GM23338 (cell line): Measurements from ENCODE around the gene TNNT3. TPM values are rescaled to one million over a fixed set of nuclear protein-coding genes. Genes with fewer than 3 reads are reported as not detected.

ENCODE experiments used
- ATAC-seq: fragments of 200-7000 bp; cut with Tn5 transposase; 3 replicates; pipeline ENCODE4 v1.9.1; 2020
- DNase-seq: peaks from one replicate; pipeline ENCODE4 v3.0.0-alpha.2; 2015; ENCODE audit warnings: low spot score
- H2AFZ ChIP-seq: fragments of 200-600 bp; sonication (generic); 2 replicates; pipeline ENCODE4 v1.8.0; 2016; ENCODE audit warnings: antibody characterized with exemption, mild to moderate bottlenecking, moderate library complexity
- H3F3A ChIP-seq: fragments of 200-600 bp; sonication (generic); replicated peaks from 2 replicates; pipeline ENCODE4 v1.8.0; 2017; ENCODE audit warnings: antibody characterized with exemption, mixed run types, low read depth
- H3K27ac ChIP-seq: fragments of 200-600 bp; sonication (generic); 2 replicates; pipeline ENCODE4 v1.6.1; 2016; ENCODE audit warnings: low read depth
- H3K27me3 ChIP-seq: fragments of 200-600 bp; sonication (generic); 2 replicates; pipeline ENCODE4 v1.8.0; 2016; ENCODE audit warnings: mild to moderate bottlenecking, mixed run types, moderate library complexity; ENCODE audit not compliant: insufficient read depth
- H3K36me3 ChIP-seq: fragments of 200-600 bp; sonication (generic); 2 replicates; pipeline ENCODE4 v1.8.0; 2016; ENCODE audit warnings: mild to moderate bottlenecking; ENCODE audit not compliant: insufficient read depth
- H3K4me1 ChIP-seq: fragments of 200-600 bp; sonication (generic); 2 replicates; pipeline ENCODE4 v1.8.0; 2016; ENCODE audit warnings: mild to moderate bottlenecking, moderate library complexity; ENCODE audit not compliant: insufficient read depth
- H3K4me2 ChIP-seq: fragments of 200-600 bp; sonication (generic); 2 replicates; pipeline ENCODE4 v1.7.1; 2017; ENCODE audit warnings: mixed run types
- H3K4me3 ChIP-seq: fragments of 200-600 bp; sonication (generic); 2 replicates; pipeline ENCODE4 v1.6.1; 2016; ENCODE audit warnings: mixed run types
- H3K79me2 ChIP-seq: fragments of 200-600 bp; sonication (generic); replicated peaks from 2 replicates; pipeline ENCODE4 v1.8.0; 2017; ENCODE audit warnings: mild to moderate bottlenecking; ENCODE audit not compliant: insufficient read depth
- H3K9me2 ChIP-seq: fragments of 200-600 bp; sonication (generic); 2 replicates; pipeline ENCODE4 v1.8.0; 2017; ENCODE audit not compliant: insufficient read depth
- H4K20me1 ChIP-seq: fragments of 200-600 bp; sonication (generic); replicated peaks from 2 replicates; pipeline ENCODE4 v1.8.0; 2017; ENCODE audit warnings: mild to moderate bottlenecking; ENCODE audit not compliant: insufficient read depth
- H3K27ac Mint-ChIP-seq: 2 replicates; pipeline ENCODE4 v1.8.0; 2020; ENCODE audit warnings: inconsistent platforms, mild to moderate bottlenecking, moderate library complexity, mixed read lengths
- H3K27me3 Mint-ChIP-seq: 3 replicates; pipeline ENCODE4 v1.8.0; 2022; ENCODE audit warnings: low read depth, mild to moderate bottlenecking, moderate library complexity, mixed read lengths, inconsistent platforms; ENCODE audit not compliant: insufficient read depth, poor library complexity
- H3K36me3 Mint-ChIP-seq: 3 replicates; pipeline ENCODE4 v1.8.0; 2021; ENCODE audit warnings: low read depth, mild to moderate bottlenecking, inconsistent platforms, moderate library complexity, mixed read lengths
- H3K4me1 Mint-ChIP-seq: 3 replicates; pipeline ENCODE4 v1.8.0; 2020; ENCODE audit warnings: mild to moderate bottlenecking, inconsistent platforms, mixed read lengths
- H3K4me3 Mint-ChIP-seq: 3 replicates; pipeline ENCODE4 v1.8.0; 2021; ENCODE audit warnings: moderate library complexity, mild to moderate bottlenecking, inconsistent platforms, mixed read lengths
- H3K9me3 Mint-ChIP-seq: 3 replicates; pipeline ENCODE4 v1.8.0; 2020; ENCODE audit warnings: moderate library complexity, mild to moderate bottlenecking, inconsistent platforms, mixed read lengths
- CREB1 ChIP-seq: fragments of 250-450 bp; sonication (Bioruptor Pico); IDR thresholded peaks from 2 replicates; pipeline ENCODE4 v1.5.0; 2020; ENCODE audit warnings: low read depth, mild to moderate bottlenecking, moderate library complexity
- EZH2 ChIP-seq: fragments of 200-600 bp; sonication (generic); IDR thresholded peaks from one replicate; pipeline ENCODE4 v1.8.0; 2017; ENCODE audit warnings: antibody characterized with exemption, mild to moderate bottlenecking, low read depth; ENCODE audit not compliant: unreplicated experiment
- NANOG ChIP-seq: IDR thresholded peaks from 2 replicates; pipeline ENCODE4 v1.6.1; 2016; ENCODE audit warnings: antibody characterized with exemption, borderline replicate concordance
- POLR2AphosphoS5 ChIP-seq: IDR thresholded peaks from 2 replicates; pipeline ENCODE4 v1.6.1; 2016; ENCODE audit warnings: antibody characterized with exemption, low read depth
- ZNF114 ChIP-seq: fragments of 250-450 bp; sonication (Bioruptor Pico); IDR thresholded peaks from 2 replicates; pipeline ENCODE4 v1.5.0; 2020; ENCODE audit warnings: mild to moderate bottlenecking, moderate library complexity
- polyA plus RNA-seq: library from polyadenylated mRNA; unstranded; fragments of >200 nt; fragmentation: Nextera tagmentation; extraction: Ambion mirVana; gene quantifications from 2 replicates; pipeline ENCODE4 v1.2.1, GENCODE V29; 2016
- total RNA-seq: library from RNA; depleted of rRNA; stranded (reverse); fragments of >200 nt; shearing (Covaris generic); gene quantifications from 2 replicates; pipeline ENCODE4 v1.2.3, GENCODE V29; 2014
- TF ChIP-seq, protein P1 (sequence below): IDR thresholded peaks from one replicate; pipeline ENCODE4 v1.6.1; 2018; ENCODE audit warnings: antibody characterized with exemption; ENCODE audit not compliant: unreplicated experiment
- TF ChIP-seq, protein P2 (sequence below): IDR thresholded peaks from 2 replicates; pipeline ENCODE4 v1.6.1; 2016; ENCODE audit warnings: antibody characterized with exemption
- TF ChIP-seq, protein P3 (sequence below), 2 experiments: fragments of 200-600 bp in 1 of 2; sonication (generic) in 1 of 2; conservative IDR thresholded peaks; 2 replicates each; pipeline versions ENCODE4 v1.5.1 to v1.6.1; 2016 to 2017; ENCODE audit warnings: antibody characterized with exemption in 2 of 2, low read depth in 2 of 2, mild to moderate bottlenecking in 2 of 2, moderate library complexity in 1 of 2
- TF ChIP-seq, protein P4 (sequence below): fragments of 250-450 bp; sonication (Bioruptor Pico); IDR thresholded peaks from 2 replicates; pipeline ENCODE4 v1.5.0; 2020; ENCODE audit warnings: mild to moderate bottlenecking, moderate library complexity

TNNT3 gene
- total and polyA plus RNA-seq, 2 experiments from 2014 or later: not detected

DNA sequence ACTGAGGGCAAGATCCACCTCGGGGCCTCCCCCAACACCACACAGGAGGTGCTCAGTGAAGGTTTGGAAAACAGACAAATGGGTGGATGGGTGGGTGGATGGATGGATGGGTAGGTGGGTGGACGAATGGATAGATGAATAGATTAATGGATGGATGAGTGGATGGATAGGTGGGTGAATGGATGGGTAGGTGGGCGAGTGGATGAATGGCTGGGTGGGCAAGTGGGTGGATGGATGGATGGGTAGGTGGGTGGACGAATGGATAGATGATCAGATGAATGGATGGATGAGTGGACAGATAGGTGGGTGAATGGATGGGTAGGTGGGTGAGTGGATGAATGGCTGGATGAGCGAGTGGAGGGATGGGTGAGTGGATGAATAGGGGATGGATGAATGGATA, 26.9 kb upstream of the TNNT3 start (continued):
- TF ChIP-seq, protein P1, sequence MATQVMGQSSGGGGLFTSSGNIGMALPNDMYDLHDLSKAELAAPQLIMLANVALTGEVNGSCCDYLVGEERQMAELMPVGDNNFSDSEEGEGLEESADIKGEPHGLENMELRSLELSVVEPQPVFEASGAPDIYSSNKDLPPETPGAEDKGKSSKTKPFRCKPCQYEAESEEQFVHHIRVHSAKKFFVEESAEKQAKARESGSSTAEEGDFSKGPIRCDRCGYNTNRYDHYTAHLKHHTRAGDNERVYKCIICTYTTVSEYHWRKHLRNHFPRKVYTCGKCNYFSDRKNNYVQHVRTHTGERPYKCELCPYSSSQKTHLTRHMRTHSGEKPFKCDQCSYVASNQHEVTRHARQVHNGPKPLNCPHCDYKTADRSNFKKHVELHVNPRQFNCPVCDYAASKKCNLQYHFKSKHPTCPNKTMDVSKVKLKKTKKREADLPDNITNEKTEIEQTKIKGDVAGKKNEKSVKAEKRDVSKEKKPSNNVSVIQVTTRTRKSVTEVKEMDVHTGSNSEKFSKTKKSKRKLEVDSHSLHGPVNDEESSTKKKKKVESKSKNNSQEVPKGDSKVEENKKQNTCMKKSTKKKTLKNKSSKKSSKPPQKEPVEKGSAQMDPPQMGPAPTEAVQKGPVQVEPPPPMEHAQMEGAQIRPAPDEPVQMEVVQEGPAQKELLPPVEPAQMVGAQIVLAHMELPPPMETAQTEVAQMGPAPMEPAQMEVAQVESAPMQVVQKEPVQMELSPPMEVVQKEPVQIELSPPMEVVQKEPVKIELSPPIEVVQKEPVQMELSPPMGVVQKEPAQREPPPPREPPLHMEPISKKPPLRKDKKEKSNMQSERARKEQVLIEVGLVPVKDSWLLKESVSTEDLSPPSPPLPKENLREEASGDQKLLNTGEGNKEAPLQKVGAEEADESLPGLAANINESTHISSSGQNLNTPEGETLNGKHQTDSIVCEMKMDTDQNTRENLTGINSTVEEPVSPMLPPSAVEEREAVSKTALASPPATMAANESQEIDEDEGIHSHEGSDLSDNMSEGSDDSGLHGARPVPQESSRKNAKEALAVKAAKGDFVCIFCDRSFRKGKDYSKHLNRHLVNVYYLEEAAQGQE: no peak
- TF ChIP-seq, protein P2, sequence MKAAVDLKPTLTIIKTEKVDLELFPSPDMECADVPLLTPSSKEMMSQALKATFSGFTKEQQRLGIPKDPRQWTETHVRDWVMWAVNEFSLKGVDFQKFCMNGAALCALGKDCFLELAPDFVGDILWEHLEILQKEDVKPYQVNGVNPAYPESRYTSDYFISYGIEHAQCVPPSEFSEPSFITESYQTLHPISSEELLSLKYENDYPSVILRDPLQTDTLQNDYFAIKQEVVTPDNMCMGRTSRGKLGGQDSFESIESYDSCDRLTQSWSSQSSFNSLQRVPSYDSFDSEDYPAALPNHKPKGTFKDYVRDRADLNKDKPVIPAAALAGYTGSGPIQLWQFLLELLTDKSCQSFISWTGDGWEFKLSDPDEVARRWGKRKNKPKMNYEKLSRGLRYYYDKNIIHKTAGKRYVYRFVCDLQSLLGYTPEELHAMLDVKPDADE: no peak
- TF ChIP-seq, protein P3, sequence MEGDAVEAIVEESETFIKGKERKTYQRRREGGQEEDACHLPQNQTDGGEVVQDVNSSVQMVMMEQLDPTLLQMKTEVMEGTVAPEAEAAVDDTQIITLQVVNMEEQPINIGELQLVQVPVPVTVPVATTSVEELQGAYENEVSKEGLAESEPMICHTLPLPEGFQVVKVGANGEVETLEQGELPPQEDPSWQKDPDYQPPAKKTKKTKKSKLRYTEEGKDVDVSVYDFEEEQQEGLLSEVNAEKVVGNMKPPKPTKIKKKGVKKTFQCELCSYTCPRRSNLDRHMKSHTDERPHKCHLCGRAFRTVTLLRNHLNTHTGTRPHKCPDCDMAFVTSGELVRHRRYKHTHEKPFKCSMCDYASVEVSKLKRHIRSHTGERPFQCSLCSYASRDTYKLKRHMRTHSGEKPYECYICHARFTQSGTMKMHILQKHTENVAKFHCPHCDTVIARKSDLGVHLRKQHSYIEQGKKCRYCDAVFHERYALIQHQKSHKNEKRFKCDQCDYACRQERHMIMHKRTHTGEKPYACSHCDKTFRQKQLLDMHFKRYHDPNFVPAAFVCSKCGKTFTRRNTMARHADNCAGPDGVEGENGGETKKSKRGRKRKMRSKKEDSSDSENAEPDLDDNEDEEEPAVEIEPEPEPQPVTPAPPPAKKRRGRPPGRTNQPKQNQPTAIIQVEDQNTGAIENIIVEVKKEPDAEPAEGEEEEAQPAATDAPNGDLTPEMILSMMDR (conservative IDR thresholded peaks at IDR 0.05; ENCODE audit: low read depth in 2 of 2): no peak

DNA sequence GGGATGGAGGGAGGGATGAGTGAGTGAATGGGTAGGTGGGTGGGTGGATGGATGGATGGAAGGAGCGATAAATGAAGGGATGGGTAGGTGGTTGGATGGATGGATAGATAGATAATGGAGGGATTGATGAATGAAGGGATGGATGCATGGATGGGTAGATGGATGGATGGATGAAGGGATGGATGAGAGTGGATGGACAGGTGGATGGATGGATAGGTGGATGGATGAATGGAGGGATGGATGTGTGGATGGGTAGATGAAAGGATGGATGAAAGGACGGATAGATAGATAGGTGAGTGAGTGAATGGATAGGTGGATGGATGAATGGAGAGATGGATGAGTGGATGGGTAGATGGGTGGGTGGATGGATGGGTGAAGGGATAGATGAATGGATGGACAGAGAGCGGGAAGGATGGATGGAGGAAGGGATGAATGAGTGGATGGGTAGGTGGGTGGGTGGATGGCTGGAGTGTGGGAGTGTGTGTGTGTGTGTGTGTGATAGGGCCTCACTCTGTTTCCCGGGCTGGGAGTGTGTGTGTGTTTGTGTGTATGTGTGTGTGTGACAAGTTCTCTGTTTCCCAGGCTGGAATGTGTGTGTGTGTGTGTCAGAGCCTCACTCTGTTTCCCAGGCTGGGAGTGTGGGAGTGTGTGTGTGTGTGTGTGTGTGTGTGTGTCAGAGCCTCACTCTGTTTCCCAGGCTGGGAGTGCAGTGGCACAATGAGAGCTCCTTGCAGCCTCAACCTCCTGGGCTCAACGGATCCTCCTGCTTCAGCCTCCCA, 25.7 kb upstream of the TNNT3 start:
- Mint-ChIP-seq H3K27me3 (peaks cover 8% of the 10 kb centered on the region), H3K4me3 (no peak overlapping the region), H3K27ac (no peak overlapping the region), H3K4me1 (no peaks in the 10 kb centered on the region), H3K9me3 (no peaks in the 10 kb centered on the region), H3K36me3 (no peaks in the 10 kb centered on the region)
- no peaks in the 10 kb centered on the region for H4K20me1 ChIP-seq
- H3K27me3 ChIP-seq: no peaks in the 10 kb centered on the region
- no peak overlapping the region for H3K4me3 ChIP-seq
- H3K36me3 ChIP-seq: no peaks in the 10 kb centered on the region
- H3K27ac ChIP-seq: no peak overlapping the region
- H3K9me2 ChIP-seq: no peaks in the 10 kb centered on the region
- DNase-seq: no peak
- H3K4me2 ChIP-seq: no peak overlapping the region
- H2AFZ ChIP-seq: no peak overlapping the region
- no peaks in the 10 kb centered on the region for H3K79me2 ChIP-seq
- no peaks in the 10 kb centered on the region for H3K4me1 ChIP-seq
- H3F3A ChIP-seq: no peaks in the 10 kb centered on the region
- no peak for ATAC-seq
- no peak for TF ChIP-seq ZNF114 (CRISPR knock-in tag)
- TF ChIP-seq NANOG: no peak
- TF ChIP-seq CREB1 (CRISPR knock-in tag): no peak
- TF ChIP-seq, protein P2: no peak
- TF ChIP-seq, protein P4, sequence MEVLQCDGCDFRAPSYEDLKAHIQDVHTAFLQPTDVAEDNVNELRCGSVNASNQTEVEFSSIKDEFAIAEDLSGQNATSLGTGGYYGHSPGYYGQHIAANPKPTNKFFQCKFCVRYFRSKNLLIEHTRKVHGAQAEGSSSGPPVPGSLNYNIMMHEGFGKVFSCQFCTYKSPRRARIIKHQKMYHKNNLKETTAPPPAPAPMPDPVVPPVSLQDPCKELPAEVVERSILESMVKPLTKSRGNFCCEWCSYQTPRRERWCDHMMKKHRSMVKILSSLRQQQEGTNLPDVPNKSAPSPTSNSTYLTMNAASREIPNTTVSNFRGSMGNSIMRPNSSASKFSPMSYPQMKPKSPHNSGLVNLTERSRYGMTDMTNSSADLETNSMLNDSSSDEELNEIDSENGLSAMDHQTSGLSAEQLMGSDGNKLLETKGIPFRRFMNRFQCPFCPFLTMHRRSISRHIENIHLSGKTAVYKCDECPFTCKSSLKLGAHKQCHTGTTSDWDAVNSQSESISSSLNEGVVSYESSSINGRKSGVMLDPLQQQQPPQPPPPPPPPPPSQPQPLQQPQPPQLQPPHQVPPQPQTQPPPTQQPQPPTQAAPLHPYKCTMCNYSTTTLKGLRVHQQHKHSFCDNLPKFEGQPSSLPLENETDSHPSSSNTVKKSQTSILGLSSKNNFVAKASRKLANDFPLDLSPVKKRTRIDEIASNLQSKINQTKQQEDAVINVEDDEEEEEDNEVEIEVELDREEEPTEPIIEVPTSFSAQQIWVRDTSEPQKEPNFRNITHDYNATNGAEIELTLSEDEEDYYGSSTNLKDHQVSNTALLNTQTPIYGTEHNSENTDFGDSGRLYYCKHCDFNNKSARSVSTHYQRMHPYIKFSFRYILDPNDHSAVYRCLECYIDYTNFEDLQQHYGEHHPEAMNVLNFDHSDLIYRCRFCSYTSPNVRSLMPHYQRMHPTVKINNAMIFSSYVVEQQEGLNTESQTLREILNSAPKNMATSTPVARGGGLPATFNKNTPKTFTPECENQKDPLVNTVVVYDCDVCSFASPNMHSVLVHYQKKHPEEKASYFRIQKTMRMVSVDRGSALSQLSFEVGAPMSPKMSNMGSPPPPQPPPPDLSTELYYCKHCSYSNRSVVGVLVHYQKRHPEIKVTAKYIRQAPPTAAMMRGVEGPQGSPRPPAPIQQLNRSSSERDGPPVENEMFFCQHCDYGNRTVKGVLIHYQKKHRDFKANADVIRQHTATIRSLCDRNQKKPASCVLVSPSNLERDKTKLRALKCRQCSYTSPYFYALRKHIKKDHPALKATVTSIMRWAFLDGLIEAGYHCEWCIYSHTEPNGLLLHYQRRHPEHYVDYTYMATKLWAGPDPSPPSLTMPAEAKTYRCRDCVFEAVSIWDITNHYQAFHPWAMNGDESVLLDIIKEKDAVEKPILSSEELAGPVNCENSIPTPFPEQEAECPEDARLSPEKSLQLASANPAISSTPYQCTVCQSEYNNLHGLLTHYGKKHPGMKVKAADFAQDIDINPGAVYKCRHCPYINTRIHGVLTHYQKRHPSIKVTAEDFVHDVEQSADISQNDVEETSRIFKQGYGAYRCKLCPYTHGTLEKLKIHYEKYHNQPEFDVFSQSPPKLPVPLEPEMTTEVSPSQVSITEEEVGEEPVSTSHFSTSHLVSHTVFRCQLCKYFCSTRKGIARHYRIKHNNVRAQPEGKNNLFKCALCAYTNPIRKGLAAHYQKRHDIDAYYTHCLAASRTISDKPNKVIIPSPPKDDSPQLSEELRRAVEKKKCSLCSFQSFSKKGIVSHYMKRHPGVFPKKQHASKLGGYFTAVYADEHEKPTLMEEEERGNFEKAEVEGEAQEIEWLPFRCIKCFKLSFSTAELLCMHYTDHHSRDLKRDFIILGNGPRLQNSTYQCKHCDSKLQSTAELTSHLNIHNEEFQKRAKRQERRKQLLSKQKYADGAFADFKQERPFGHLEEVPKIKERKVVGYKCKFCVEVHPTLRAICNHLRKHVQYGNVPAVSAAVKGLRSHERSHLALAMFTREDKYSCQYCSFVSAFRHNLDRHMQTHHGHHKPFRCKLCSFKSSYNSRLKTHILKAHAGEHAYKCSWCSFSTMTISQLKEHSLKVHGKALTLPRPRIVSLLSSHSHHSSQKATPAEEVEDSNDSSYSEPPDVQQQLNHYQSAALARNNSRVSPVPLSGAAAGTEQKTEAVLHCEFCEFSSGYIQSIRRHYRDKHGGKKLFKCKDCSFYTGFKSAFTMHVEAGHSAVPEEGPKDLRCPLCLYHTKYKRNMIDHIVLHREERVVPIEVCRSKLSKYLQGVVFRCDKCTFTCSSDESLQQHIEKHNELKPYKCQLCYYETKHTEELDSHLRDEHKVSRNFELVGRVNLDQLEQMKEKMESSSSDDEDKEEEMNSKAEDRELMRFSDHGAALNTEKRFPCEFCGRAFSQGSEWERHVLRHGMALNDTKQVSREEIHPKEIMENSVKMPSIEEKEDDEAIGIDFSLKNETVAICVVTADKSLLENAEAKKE: no peak
- TF ChIP-seq POLR2AphosphoS5: no peak
- TF ChIP-seq EZH2: no peak
